WI38 (cell line): Measurements from ENCODE around the gene CREB3L4.

Experiments
- H3K4me3 ChIP-seq: 2 replicates; pipeline ENCODE4 v1.5.1; 2011; ENCODE audit warnings: low read depth, mild to moderate bottlenecking, control low read depth, low read length
- CTCF ChIP-seq: IDR thresholded peaks from 2 replicates; pipeline ENCODE4 v1.5.1; 2012; ENCODE audit warnings: low read depth, mild to moderate bottlenecking, control low read depth, low read length

Gene CREB3L4

GRCh38 chr1:153961421-153961820 lies 6.3 kb upstream of the CREB3L4 start:
- TF ChIP-seq CTCF: no peak
- H3K4me3 ChIP-seq: peak overlapping the region; percentile 70

GRCh38 chr1:153962088-153963029 lies 5.3 kb upstream of the CREB3L4 start:
- TF ChIP-seq CTCF: no peak
- H3K4me3 ChIP-seq: peak overlapping the region; percentile 70

- TF ChIP-seq CTCF: no peak
- H3K4me3 ChIP-seq: peak within 1 kb of the TSS; percentile 70
Observed at GRCh38 chr1:153963030-153963849, 4.5 kb upstream of the CREB3L4 start, which contains the start of gene SLC39A1. Gene SLC39A1 (minus strand): TSS chr1:153963537. CDS start chr1:153962715, 822 bp downstream.

- peak overlapping the region; percentile 70 for H3K4me3 ChIP-seq
- no peak for TF ChIP-seq CTCF
Observed at GRCh38 chr1:153963850-153964331, 3.8 kb upstream of the CREB3L4 start.

DNA sequence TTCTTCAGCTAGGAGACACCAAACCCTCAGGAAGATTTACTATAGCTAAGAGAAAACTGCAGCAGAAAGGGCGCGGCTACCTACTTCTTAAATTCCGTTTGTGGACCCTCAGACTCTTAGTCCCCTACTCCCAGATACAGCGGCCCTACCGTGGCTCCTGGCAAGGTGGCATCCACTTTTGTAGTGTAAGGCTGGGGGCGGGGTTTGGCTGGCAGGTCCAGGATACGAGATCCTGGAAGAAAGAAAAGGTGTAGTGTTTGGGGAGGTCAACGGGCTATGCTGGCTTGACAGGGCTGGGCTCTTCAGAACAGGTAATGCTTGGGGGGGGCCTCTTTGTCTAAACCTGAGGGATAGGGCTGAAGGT lies 280 bp downstream of the CREB3L4 start:
- no peak for TF ChIP-seq CTCF
- peak overlapping the region; percentile 54 for H3K4me3 ChIP-seq

- no peak for TF ChIP-seq CTCF
- H3K4me3 ChIP-seq: peak overlapping the region; percentile 54
Observed at GRCh38 chr1:153968408-153968807, 706 bp downstream of the CREB3L4 start.
